ENCODE results near the gene NTN1.
"Not testable (repeated sequence)": the region's sequence is repeated elsewhere in the genome, so short reads cannot be mapped to it uniquely, and the experiment has no call there.

NTN1 gene

DNA sequence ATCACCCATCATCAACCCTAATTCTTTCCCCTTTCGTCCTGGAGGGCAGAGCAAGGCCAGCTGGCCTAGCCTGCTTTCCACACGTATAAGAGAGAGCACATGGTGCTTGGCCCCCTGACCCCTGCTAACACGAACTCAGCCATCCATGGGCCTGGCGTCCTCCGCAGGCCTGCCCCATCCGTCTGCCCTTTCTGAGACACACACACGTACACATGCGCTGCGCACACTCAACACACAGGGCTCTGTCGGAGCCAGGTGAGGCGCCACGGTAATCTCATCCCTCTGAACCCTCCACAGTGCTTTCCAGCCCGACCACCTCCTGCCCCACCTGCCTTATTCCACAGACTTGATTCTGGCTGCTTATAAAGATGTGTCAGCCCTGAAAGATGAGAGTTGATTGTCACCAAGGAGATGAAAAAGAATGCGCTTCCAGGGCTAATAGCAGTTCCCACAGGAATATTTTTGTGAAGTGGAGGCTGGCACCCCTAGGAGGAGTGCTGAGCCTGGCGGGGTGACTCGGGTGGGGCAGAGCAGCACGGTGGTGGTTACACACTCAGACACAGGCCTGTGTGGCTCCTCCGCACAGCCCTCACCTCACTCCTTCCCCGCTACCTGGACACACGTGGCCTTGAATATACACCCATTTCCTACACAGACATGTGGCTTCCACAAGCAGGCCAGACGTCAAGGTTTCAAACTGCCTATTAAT, 228.1 kb downstream of the NTN1 start:
- no peak for DNase-seq (ENCODE audit: low spot score)

DNA sequence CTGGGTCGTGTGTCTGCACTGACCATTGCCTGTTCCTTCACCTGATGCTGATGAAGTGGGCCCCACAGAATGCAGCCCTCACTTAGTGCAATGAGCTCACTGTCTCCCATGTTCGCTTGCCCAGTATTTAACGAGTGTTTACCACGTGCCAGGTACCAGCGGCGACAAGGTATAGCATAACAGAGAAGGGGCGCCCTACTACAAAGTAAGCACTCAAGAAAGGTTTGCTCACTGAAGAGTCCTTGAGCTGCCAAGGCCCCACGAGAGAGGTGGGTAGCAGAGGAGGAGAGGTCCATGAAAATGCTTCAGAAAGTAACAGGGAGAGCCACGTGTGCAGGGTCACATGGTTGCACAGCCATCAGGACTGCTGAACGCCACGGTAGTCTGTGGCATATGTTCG, 230.0 kb downstream of the NTN1 start:
- no peak for DNase-seq (ENCODE audit: low spot score)

DNA sequence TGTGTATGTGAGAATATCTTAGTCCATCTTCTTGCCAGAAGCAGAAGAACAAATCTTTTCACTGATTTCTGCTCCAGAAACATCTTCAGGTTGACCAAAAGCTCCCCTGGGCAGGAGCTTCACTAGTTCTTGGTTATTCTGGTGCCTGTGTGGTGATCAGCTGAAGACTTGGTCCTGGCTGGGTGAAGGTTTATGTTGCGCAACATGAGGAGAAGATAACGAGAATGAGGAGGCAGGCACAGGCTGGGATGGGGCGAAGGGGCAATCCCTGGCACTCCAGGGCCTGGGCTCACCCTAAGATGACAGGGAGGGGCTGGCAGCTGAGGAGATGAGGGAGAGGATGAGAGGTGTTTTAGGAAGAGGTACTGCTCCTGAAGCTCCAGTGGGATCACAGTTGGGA, 232.0 kb downstream of the NTN1 start:
- no peak for DNase-seq (ENCODE audit: low spot score)

DNA sequence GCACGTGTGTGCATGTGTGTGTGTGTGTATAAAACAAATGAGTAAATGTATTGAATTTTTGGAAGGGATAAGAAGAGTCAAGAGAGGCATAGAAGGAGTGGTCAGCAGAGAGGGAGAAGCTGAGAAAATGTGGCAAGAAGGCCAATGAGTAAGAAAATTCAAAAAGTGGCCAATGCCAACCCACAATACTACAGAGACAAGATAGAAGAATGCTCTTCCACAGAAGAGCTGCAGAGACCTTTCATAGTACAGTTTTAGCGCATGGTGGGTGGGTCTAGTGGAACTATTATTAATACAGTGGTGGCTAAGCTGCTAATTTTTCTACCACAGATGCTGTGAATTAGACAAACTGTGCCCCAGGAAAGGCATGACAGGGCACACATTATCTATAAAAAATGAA, 233.5 kb downstream of the NTN1 start:
- no peak for DNase-seq (ENCODE audit: low spot score)

DNA sequence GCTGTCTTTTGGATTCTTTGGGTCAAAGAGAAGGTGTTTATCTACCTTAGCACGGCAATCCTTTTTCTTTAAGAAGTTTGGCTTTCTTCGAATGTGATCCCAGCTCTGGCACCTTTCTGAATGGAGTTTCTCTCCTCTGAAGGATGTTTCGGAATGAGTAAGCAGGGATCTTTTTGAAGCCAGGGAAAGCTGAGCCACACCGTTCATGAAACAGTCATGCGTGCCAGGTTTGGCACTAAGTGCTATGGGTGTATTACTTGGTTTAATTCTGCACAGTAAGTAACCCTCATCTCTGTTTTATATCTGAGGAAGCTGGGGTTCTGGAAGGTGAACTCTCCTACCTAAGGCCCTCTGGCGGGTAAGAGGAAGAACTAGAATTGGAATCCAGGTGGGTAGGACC, 234.5 kb downstream of the NTN1 start:
- no peak for DNase-seq (ENCODE audit: low spot score)

DNA sequence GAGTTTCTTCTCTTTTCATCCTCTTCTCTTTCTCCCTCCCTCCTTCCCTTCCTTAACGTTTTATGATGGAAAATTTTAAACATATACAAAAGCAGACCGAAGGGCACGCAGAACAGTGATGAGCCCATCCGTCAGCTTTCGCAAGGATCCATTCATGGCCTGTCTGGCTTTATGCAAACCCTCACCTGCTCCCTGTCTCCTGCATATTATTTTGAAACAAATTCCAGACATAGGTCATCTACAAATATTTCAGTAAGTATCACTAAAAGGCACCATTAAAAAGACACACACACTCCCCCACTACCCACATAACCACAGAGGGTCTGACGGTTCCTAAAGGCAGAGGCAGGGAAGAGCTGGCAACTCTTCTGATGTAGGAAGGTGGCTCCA, 235.0 kb downstream of the NTN1 start:
- no peak for DNase-seq (ENCODE audit: low spot score)

DNA sequence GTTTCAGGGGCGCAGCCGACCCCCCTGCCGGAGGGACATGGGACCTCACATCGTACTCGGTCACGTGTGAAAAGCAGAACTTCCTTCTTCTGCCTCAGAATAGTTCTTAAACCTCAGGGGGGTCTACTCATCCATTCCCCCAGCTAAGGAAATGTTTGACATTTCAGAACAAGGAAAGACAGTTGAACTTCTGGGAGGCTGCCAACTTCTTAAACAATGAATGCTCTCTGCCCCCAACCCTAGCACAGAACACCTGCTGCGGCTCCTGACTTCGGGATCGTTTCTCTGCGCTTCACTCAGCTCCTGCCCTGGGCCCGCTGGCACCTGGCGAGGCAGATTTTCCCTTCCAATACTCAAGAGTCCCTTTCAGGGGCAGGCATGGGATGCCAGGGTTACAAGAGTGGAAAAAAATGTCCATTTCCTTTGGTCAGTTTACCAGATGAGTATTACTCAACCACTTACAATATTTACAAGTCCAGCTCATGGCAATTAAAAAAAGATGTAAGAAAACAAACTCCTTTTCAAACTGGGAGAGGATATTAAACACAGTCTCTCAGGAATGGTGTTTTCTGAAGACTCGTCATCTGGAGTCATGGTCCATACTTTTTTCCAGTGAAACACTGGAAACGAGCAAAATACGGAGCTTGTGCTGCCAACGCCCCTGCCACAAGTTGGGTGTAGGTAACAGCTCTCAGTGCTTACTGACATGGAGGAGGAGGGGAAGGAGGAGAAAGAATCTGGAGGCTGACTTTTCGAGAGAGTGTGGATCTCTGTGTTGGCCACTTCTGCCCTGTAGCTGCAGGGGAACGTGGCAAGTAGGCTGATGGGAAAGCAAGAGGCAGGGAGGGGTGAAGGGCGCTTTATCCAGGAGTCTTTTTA, 235.7 kb downstream of the NTN1 start:
- peak; percentile 35 for DNase-seq (ENCODE audit: low spot score)

DNA sequence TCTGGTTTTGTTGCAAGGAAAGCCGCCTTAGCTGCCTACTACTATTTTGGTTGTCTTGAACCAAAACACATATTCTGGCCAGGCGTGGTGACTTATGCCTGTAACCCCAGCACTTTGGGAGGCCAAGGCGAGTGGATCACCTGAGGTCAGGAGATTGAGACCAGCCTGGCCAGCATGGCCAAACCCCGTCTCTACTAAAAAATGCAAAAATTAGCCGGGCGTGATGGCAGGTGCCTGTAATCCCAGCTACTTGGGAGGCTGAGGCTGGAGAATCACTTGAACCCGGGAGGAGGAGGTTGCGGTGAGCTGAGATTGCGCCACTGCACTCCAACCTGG, 236.3 kb downstream of the NTN1 start:
- DNase-seq (ENCODE audit: low spot score): not testable (repeated sequence)

DNA sequence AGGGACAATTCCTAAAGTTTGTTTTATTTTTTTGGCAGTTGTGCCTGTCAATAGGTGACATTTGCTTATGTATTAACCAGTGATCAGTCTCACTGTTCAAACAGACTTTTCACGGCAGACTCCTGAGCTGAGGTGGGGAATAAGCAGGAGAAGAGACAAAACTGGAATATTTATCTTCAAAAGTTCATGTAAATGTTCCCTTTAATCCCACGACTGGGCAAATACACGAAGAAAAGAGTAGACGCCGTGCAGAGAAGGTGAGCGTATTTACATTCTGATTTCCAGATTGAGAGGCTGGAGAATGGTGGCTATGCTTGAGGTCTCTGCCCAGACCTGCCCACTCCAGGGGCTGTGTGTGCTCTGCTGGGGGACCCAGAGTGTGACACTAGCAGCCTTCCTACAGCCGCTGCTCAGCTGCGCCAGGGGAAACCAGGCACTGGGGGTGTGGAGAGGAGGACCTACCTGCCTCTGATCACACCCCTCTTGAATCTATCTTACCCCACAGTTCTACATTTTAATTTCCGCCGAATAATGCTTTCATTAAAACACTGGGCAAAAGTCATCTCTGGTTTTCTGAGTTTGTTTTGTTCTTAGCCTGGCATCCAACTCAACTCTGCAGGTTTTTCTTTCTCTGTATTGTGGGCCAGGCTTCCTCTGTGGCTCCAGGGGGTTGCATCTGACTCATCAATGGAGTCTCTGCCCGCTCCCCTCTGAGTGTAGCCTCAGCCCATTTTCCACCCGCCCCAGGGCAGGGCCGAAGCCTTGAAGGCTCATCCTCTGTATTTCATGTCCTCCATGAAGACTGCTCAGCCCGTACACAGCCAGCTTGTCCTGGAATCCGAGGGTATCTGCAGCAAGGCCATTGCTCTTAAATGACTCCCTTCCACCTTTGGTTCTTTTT, 237.1 kb downstream of the NTN1 start:
- no peak for DNase-seq (ENCODE audit: low spot score)

DNA sequence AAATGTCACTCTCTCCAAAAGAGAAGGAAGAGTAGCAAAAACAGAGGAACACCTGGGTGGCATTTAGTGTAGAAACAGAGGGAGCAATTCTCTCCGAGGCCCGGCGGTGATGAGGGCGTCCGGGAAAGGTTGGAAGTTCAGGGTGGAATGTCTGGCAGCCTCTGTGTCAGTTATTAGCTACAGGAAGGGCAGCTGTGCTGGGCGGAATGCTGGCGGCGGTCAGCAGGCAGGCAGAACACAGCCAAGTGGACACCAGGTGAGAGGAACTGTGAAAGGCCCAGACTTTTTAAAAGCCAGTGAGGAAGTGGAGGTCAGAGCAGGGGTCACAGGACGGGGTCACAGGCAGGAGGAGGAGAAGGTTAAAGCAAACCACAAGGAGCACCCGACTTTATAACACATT, 238.1 kb downstream of the NTN1 start:
- no peak for DNase-seq (ENCODE audit: low spot score)

DNA sequence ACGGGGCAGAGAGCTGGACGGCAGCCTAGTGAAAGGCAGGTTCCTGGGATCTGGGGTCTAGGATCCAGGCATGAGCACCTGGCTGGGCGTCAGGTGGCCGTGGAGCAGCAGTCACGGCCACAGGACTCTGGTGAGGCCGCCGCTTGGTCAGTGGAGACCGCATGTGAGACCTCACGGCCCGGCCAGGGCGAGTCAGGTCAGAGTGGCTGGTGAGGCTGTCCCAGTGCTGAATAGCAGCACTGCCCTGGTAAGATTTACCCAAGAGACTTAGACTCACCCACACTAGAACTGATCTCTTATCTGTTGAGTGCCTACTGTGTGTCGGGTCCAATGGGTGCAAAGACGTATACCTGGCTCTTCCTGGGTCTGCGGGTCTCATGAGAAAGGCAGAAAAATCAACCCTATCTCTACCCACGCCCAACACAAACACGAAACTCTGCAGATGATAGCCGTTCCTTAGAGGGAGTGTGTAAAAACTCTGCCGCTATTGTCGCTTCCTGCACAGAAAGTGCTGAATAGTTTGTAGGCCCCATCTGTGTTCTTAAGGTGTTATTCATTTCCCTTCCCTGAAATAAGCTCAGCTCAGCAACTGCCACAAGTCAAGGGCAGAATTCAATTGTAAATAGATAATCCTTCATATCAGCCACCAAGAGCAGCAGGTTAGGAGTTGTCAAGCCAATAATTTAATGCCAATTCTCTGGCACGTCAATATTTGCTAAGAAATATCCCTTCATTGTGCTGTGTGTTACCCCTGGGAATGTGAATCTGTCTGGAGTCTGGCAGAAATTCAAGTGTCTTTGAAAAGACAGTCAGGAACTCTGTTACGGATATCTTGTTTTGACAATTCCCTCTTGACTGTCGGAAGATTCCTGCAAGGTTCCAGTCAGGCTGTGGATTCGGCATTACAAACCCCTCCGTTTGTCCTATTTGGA, 240.0 kb downstream of the NTN1 start:
- DNase-seq (ENCODE audit: low spot score): no peak

DNA sequence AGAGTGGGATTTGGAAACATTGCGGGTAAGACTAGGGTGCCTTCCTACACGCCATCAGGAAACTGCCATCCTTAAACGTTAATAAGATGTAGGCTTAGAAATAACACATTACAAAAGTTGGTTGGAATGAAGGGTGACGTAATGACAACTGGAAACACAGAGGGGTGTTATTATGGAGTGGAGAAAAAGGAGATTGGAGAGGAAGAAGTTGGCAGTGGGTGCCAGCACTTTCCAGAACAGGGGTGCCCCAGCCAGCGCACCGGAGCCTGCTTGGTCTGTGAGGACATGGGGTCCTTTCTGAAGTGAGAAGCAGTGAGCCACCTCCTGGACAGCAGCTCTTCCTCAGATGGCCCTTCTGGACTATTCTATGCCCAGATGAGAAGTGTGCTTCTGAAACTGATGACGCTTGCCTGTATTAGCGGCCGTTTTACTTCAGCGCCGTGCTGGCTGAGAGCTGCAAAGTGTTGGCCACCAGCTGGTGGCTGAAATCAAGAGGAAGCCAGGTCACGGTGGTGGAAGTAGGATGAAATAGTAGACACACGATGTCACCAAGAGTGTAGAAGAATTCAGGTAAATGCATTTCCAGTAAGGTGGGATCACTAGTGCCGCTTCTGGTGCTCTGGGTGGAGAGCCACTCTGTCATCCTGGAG, 244.8 kb downstream of the NTN1 start:
- DNase-seq (ENCODE audit: low spot score): no peak

DNA sequence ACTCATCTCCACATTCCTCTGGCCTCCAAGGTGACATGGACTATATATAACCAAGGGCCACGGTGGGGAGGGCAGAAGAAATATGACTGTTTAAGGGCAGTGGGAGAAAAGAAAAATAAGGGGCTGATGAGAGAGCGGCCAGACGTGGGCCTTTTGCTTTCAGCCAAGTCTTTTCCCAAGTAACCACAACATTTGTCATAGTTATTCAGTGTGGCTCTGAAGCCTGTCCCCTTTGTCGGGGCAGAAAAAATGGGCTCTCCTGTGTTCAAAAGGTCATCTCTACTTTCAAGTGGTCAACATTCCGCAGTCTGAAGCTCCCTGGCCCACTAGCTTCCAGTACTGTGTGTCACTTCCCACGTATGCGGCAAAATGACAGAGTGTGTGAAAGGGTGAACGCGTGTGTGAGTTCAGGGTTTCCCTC, 245.4 kb downstream of the NTN1 start:
- DNase-seq (ENCODE audit: low spot score): no peak

DNA sequence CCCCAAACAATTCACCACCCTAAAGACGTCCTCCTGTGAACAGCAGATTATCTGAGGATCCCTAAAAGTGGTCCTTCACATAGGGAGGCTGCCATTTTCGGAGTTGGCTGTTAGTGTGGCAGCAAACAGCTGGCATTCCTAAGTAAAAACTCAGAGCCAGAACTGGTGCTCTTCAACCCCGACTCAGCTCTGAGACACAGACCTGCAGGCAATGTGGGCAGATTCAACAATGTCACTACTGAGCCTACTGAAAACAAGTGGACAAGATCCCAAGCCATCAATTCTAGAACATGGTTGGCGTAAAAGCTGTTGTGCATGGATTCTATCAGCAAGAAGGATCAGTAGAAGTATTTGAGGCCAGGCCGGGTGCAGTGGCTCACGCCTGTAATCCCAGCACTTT, 247.2 kb downstream of the NTN1 start:
- no peak for DNase-seq (ENCODE audit: low spot score)

DNA sequence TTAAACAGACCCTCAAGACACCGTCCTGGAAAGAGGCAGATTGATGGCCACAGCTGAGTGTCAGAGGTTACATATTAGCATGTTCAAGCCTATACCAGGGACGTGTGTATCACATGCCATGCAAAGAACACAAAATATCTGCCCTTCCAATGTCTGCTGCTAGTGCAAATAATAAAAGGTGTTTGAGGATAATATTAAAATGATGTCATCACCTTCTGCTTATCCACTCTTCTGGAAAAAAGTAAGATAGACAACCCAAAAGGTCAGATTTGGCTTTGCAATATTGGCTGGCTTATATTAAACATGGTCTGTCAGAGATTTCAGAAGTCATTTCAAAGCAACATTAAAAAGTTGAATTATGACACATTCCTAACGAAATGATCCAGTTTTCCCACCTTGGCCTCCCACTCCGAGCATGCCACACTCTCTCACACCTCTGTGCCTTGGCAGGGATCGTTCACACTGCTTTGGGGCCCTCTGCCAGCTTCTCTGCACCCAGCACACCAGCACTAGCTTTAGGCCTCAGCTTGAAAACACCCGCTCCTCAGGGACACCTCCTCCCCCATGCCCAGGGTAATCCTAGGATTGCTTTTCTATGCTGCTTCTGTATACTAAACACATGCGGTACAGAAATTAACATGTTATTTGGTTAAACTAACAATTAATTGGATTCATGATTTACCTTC, 248.2 kb downstream of the NTN1 start:
- DNase-seq (ENCODE audit: low spot score): no peak

DNA sequence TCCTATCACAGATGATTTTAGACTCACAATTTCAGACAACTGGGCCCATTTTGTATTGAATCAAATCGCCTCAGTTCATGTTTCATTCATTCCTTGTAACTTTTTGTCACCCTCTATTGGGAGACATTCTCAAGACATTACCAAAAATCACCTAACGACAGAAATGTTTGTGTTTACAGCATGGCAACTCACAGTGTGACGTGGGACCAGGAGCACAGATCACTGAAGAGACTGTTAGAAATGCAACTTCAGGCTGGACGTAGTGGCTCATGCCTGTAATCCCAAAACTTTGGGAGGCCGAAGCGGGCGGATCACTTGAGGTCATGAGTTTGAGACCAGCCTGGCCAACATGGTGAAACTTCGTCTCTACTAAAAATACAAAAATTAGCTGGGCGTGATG, 249.6 kb downstream of the NTN1 start:
- DNase-seq (ENCODE audit: low spot score): no peak

DNA sequence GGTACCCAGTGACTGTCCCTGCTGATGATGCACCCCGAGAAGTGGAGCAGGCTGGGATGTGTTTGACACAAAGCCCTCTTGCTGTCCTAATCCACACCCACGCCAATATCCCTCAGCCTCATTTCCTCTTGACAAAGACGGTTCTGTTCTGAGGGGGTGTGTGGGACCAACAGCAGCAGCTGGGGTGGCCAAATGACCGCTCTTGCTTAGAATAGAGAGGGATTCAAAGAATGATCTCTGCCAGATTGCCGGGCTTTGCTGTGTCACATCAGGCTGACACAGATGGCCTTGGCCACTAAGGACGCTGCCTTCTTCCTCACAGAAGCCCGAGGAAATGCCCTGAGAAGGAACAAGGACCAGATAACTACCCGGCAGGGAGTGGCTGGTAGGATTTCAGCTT, 250.7 kb downstream of the NTN1 start:
- no peak for DNase-seq (ENCODE audit: low spot score)

DNA sequence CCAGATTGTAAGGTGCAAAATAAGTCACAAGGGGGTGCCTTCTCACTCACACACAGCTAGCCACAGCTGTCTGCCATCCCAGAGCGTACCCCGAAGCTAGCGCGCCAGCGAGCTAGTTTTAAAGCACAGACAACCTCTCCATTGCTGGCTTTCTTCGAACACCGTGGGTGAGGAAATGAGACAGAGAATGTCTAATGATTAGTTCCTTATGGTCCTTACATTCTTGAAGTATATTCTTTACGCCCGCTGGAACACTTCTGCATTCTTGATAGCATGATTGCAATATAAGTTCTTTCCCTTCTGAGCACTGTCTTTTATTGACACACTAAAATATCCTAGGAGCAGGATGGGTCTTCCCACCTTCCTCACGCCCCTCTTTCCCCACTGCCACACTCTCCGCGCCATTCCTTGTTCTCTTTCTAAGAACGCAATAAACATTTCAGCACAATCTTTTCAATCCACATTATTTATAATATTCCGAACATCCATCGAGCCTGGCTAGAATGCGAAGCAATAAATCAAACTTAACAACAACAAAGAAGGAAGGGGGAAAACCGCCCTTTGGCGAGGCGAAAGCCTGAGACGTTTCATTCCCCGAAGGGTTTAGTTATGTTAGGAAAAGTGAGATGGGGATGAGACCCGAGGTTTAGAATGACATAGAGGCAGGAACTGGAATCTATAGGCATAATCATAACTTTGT, 251.3 kb downstream of the NTN1 start:
- no peak for DNase-seq (ENCODE audit: low spot score)

DNA sequence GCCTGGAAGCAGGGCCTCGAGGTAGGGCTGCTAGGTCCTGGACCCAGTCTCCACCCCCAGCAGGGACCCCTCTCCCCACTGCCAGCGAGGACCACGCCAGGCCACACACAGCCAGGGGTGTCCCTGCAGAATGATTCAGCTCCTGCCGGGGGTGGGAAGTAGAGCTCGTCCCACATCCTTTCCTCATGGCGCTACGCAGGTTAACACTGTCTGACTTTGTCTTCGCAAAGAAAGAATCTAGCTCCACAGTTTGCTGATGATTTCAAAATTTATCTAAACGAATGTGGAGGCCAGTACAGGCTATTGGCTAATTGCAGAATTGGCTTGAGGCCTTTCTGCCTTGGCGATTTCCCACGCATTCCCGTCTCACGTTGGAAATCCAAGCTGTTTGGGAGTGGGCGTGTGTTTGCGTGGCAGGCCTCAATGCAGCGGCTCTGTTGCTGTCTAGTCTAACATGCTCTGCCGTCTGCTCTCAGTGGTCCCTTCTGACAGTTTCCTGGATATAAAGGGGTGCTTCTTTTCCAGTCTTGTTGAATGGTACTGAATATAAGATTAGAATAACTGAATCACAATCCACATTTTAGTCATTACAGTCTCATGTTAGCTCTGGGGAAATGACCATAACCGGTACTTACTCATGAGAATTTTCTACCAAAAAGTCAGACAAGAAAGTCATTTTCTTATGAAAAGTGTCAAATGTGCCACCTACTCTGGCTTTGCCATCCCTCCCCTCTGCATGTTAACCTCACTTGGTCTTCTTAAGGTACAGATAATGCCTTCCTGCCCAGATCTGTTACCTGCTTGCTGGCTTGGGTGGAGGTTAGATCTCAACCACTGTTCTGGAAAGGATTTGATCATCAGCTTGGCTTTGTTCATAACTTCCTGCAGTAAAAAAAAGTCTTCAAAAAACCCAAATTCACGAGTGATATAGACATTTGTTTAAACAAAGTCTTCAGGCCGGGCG, 252.4 kb downstream of the NTN1 start:
- no peak for DNase-seq (ENCODE audit: low spot score)

Data from germinal center (tissue), 1 donor.